NCI-H524 (cell line): ENCODE measurements around the gene COL6A2.
"Not testable (repeated sequence)": the region's sequence is repeated elsewhere in the genome, so short reads cannot be mapped to it uniquely, and the experiment has no call there.

ENCODE experiments used
- DNase-seq, 2 experiments: peaks; one replicate each; lab custom pipeline; 2025; lab: John Stamatoyannopoulos, UW

Gene COL6A2

DNA sequence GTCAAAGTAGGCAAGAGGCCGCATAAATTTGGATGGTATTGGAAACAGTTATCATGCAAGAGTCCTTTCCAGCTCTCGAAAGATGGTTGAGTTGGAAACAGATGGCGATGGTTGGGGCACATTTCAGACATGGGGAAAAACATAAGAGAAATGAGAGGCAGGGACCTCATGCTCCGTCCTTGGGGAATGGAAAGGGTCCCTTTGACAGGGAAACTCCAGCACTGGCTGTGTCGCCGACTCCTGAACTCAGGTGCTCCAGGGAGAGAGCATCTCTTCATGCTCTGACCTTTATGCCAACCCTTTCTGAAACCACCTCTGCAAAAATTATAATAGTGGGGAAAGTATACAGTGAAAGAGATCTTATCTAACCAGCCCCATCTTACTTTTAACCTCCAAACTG, 36.8 kb upstream of the COL6A2 start:
- no peak for DNase-seq

GRCh38 chr21:46061518-46061917, 36.4 kb upstream of the COL6A2 start:
- no peak for DNase-seq

DNA sequence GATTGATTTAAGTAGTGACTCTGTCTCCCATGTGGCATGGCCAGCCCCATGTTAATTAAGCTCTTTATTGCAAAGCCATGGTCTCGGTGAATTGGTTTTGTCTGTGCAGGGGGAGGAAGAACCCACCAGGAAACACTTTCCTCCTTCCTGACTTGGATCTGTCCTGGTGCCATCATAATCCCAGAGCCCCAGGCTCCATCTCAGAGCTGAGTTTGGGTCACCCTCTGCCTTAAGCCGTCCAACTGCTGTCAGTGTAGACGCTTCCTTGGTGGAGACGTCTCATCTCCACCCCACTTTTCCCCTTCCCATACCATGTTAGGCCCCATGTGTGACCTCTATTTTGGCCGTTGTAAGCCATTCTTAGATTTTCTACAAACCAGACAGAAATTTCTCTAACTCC, 36.0 kb upstream of the COL6A2 start:
- DNase-seq: no peak

- DNase-seq: no peak
These were observed 35.3 kb upstream of the COL6A2 start for GRCh38 chr21:46062471-46063211.

GRCh38 chr21:46063227-46063626, 34.7 kb upstream of the COL6A2 start:
- no peak for DNase-seq

DNA sequence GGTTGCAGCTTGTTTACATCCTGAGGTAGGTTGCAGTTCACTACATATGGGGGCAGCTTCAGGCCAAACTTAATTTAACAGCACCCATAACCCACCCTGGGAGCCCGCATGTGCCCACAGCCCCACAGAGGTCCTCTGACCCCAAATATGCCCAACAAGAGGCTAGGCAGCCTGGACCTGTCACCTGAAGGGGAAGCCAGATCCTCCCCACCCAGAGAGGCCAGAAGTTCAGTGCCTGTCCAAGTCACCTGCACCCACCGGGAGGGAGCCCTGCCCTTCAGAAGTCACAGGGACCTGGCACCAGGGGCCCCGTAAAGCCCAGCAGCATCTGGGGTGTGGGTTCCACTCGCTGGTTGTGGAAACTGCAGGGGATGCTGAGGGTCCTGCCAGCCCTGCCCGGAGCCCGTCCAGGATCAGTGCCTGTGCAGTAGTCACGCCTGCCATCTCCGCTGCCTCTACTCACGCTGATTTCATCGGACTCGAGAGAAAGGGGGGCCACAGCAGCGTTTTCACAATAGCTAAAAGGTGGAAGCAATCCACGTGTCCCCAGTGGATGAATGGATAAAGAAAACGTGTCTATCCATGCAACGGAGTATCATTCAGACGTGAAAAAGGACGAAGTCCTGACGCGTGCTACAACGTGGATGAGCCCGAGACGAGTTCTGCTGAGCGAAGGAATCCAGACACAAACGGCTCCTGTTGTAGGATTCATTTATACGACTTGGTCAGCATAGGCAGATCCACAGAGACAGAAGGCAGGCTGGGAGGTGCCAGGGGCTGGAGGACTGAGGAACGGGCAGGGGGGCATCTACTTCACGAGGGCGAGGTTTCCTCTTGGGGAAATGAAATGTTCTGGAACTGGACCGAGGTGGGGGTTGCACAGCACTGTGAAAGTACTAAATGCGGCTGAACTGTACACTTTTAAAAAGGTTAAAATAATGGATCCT, 33.9 kb upstream of the COL6A2 start:
- no peak for DNase-seq

GRCh38 chr21:46064870-46065214, 33.1 kb upstream of the COL6A2 start:
- peak in 1 of 2 experiments; percentile 32 for DNase-seq

DNA sequence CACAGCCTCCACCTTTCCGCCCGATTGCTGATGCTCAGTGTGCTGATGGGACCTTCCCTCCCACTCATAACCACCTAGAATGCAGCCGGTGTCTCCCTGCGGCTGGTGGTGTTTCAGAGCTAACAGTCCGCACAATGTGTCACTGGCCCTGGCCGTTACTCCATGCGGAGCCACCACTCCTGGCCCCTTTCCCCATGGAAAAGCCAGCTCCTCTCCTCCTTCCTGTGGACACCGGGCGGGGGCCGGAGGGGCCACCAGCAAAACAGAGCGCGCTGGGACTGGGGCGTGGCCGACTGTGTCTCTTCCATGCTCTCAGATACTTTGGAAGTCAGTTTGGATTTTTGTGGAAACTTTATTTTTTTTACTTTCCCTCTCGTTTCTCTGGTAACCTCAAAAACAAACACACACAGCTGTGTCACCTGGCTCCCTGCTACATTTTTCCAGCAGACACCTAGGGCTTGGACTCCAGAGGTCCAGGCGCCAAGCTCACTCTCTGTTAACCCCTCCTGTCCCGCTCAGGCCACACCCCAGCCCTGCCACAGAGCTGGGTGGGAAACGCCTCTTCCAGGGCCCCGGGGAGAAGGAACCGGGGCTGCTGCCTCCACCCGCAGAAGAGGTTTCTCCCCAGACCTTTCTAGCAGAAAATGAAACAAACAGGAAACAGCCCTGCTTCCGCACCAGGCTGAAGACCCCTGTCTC, 32.5 kb upstream of the COL6A2 start:
- peak in 1 of 2 experiments; percentile 32 for DNase-seq

GRCh38 chr21:46065914-46066551, 31.9 kb upstream of the COL6A2 start:
- DNase-seq: no peak

DNA sequence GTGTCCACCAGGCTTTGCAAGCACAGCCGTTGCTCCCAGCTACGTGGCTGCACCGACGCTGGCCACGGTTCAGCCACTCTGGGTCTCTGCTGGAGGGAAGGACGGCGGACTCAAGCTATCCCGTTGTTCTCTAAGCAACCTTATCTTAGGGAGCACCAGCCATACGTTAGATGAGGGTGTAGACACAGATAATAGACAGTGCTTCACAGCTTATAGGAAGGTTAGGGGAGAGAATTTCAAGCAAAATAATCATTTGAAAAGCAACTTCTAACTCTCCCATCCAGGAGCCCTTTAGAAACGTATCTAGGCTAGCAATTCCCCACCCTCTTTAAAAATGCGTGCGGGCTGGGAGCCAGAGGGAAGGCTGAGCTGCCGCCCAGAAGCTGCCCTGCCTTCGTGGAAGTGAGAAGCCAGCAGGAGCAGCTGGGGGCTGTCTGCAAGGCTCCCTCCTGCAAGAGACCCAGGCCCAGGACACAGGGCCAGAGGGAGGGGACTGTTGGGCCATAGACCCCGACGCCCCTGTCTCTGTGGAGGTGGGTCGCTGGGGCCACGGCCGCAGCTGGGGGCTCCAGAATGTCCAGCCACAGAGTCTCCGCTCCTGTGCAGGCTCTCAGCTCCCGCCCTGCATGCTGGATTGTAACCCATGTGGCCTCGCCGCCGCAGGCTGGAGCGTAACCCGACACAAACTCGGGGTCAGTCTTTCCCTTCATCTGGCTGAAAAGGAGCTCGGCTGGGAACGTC, 31.2 kb upstream of the COL6A2 start:
- DNase-seq: no peak

GRCh38 chr21:46067505-46068201, 30.3 kb upstream of the COL6A2 start:
- DNase-seq: no peak

- DNase-seq: no peak
These were observed 29.3 kb upstream of the COL6A2 start for GRCh38 chr21:46068516-46069079.

GRCh38 chr21:46069166-46069565, 28.7 kb upstream of the COL6A2 start:
- no peak for DNase-seq

- no peak for DNase-seq
These were observed 28.1 kb upstream of the COL6A2 start for GRCh38 chr21:46069719-46070279.

- no peak for DNase-seq
These were observed 26.8 kb upstream of the COL6A2 start for GRCh38 chr21:46071082-46071481.

- not testable (repeated sequence) for DNase-seq
These were observed 21.2 kb upstream of the COL6A2 start for GRCh38 chr21:46076724-46077123.

- no peak for DNase-seq
These were observed 20.2 kb upstream of the COL6A2 start for GRCh38 chr21:46077674-46078101.

DNA sequence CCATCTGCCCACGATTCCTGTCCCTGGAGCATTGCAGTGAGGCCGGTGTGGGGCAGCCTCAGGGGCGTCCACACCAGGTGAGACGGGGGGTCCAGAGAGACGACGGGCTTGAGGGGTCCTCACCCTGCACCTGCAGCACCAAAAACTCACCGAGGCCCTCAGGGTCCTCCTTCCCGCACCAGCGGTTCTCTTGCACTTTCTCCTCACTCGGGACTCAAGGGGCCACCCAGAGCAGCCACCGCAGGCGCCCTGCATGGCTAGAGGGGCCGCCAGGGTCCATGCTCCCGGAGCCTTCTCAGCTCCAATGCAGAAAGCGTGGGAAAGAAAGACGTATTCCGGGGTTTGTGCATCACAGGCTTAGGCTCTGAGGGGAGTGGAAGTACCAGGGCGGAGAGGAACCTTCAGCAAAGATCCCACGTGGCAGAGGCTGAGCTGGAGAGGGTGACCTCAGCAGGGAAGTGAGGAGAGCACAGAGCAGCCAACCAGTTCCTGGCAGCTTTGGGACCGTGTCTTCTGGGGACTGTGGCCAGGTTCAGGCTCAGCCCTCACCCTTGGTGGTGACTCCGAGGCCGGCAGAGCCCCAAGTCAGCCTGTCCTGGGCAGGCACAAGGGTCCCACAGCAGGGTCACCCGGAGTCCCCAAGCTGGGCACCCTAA, 19.5 kb upstream of the COL6A2 start:
- no peak for DNase-seq

DNA sequence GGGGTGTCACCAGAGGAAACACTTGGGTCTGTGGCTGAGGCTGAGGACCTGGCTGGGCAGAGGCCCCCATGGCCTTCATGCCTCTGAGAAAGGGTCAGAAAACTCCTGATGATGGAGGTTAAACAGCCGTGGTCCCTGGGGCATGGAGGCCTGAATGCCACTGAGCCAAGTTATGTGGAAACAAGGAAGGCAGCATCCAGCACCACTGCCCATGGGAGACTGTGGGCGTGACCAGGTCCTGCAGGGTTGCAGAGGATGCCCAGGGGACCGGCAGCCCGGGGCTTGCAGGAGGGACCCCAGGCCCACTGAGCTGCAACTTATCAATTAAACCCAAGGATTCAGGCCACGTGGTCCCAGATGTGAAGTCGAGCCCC, 18.9 kb upstream of the COL6A2 start:
- no peak for DNase-seq
